HG03354 (cell line): ENCODE results near the gene UGT1A9.

Source experiments
- ATAC-seq: cut with Tn5 transposase; IDR thresholded peaks from one replicate; pipeline ENCODE4 v1.9.1; 2021; ENCODE audit warnings: mild to moderate bottlenecking; ENCODE audit not compliant: unreplicated experiment, poor library complexity, severe bottlenecking

Gene UGT1A9

DNA sequence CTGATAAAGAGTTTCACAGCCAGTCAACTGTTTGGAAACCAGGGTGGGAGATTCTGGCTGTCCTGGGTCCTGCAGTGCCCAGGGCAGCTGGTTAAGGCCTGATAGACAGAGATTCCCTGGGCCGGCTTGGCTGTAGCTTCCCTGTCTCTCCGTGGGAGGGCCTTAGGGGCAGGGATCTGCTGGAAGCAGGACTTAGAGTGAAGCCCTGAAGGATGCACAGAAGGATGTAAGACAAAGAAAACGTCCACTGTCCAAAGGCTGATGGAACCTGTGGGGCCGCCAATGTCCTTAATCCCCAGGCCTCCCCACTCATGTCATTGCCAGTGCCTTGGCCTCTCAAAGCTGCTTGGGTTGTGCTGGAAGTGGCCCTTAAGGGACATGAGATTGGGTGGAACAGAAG, 139.4 kb downstream of the UGT1A9 start:
- no peak for ATAC-seq

DNA sequence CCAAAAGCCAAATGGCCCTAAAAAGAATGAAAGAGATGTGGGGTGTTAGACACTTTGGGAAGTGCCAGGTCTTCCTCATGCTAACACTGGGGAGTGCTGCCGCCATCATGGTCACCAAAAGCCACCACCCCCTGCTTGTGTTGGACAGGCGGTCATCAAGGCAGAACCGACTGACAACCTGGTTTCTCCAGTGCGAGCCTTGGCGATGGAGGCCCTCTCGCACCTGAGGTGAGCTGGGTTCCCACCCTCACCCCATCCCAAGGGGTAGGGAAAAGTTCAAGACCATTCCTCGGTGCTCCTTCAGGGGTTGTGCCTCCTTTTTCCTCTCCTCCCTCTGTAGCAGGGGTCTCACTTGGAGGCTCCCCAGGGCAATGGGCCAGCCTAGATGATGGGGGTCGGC, 140.0 kb downstream of the UGT1A9 start:
- no peak for ATAC-seq

DNA sequence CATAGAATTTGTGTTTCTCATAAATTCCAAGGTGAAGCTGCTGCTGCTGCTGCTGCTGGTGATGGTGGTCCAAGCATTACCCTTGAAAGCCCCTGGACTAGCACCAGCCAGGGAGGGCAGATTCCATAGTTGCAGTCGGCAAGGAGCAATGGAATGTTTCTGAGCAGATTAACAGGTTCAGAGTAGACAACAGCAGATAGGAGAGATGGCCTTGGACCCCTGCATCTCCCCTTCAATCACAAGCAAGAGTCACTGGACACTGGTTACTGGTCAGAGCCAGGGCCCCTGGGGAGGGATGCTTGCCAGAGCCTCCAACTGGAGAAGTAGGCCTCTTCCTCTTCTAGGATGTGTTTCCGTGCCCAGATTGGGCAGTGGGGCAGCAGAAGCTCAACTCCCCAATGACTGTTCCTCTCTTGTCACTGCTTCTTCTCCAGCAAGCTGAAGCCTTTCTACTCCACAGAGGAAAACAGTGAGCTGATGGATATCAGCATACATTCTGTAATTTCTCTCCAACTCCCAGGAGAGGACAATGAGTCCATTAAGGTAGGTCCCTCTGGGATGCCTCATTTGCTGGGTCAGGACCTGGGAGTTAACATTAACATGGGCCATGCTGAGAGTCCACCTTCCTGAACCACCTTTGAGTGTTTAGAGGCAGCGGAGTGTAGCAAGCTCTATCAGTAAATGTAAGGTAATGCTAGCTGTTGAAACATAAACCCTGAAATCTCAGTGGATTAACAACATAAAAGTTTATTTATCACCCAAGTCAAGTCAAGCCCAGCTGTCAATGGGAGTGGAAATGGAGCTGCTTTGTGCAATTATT, 141.7 kb downstream of the UGT1A9 start:
- no peak for ATAC-seq

DNA sequence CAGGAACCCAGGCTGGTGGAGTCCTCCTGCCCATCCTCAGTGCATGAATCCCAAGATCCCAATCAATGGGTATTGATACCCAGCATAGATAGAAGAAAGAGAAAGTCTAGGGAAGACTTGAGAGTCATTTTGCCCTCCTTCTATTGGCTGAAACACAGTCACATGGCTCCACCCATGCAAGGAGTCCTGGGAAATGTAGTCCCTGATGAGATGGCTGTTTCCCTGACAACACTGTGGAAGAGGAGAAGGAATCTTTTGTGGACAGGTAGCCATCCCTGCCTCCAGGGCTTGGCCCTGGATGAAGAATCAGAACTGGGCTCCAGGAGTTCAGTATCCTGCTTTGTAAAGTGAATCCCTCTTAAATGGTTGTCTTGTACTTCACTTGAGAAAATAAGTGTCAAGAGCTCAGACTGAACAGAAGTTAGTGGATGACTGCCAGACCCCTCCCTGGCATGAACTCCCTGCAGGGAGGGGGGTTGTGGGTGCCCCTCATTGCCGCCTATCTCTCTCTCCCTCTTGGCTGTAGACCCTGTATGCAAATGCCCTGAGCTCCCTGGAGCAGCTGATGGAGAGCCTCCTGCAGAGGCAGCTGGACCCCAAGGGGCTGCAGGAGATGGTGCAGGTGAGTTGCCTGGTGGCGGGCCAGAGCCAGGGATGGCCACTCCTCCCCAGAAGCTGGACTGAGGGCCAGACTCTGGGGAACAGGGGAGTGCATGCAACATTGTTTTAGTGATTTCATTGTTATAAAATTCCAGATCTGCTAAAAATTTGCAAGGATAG, 142.5 kb downstream of the UGT1A9 start:
- no peak for ATAC-seq

DNA sequence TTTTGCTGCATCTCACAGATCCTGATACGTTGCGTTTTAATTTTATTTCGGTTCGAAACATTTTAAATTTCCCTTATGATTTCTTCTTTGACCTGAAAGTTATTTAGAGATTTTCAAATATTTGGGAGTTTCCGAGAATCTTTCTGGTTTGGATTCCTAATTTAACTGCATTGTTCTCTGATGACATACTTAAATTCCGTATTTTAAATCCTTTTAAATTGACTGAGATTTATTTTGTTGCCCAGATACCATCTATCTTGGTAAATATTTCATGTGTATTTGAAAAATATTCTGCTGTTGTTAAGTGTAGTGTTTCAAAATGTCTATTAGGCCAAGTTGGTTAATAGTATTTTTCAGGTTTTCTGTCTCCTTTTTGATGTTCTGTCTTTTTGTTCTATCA, 144.2 kb downstream of the UGT1A9 start:
- ATAC-seq = no peak

DNA sequence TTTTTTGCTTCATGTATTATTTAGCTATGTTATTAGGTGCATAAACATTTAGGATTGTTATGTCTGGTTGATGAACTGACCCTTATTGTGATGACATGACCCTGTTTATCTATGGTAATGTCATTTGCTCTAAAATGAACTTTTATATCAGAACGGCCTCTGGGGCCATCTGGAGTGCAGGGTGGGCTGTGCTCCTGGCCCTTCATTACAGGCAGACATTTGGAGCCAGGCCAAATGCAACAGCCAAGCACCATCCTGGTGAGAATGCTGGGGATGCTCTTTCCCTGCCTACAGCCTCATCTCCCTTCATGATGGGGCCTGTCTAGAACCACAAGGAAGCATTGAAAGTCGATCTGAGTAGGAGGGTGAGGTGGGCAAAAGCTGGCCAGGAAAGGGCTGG, 144.6 kb downstream of the UGT1A9 start:
- ATAC-seq = no peak

DNA sequence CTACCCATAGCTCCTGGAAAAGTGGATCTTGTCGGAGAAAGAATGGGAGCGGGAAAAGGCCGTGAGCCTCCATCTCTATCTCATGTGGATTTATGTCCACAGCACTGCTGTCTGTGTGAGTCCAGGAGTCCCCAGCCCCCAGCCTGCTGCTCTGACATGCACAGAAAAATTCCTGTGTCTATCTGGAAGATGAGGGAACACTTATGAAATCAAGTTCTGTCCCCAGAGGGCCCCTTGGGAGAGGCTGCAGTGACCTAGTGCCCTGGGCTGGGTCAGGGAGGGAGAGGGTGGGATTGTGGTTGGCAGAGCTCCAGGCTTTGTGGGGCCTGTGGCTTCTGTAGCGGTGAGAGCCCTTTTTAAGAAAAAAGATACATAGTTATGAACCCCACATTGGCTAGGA, 145.1 kb downstream of the UGT1A9 start:
- ATAC-seq = no peak

DNA sequence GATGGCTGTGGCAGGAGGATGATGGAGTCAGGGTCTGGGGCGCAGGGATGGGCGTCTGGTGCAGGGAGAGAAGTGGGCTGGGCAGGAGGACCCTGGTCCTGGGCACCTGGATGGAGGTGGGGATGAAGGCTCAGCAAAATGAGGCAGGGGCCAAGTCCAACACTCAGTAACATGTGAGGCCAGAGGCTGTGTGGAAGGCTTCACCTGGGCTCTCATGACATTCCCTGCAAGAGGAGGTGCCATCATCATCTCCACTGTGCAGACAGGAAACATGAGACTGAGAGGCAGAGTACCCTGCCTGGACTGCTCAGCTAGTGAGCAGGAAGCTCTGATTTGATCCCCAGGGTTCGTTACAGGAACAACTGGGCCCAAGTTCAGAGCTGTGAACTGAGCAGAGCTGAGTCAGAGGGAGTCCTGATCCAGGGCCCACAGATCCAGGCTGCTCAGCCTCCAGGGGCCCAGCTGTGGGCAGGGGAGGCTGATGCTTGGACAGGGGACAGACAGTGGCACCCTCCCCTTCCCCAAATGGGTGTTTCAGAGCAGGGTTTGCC, 145.7 kb downstream of the UGT1A9 start:
- no peak for ATAC-seq

DNA sequence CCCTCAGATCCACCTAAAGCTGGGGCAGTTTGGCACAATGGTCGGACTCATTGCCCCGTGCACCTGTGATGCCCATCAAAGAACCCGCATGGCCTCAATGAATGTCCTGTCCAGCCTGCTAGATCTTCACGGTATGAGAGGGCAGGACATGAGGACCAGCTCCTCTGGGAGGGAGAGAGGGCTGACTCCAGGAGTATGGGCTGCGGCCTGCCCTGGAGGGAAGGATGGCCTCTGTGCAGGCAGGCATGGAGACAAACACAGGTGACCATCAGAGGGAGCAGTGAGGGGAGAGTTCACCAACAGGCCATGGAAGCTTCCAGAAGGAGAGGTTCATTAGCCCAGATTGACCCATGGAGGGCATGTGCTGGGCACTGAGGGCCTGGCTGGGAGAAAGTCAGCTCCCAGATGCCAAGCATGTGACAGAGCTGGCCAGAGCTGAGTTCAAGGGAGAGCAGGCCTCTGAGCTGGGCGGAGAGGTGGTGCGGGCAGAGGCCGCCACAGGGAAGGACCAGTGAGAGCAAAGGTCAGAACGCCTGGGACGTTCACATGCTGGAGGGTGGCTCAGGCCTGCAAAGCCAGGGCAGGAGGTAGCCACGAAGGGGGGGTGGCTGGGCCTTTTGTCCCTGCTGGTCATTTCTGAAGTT, 146.4 kb downstream of the UGT1A9 start:
- no peak for ATAC-seq

DNA sequence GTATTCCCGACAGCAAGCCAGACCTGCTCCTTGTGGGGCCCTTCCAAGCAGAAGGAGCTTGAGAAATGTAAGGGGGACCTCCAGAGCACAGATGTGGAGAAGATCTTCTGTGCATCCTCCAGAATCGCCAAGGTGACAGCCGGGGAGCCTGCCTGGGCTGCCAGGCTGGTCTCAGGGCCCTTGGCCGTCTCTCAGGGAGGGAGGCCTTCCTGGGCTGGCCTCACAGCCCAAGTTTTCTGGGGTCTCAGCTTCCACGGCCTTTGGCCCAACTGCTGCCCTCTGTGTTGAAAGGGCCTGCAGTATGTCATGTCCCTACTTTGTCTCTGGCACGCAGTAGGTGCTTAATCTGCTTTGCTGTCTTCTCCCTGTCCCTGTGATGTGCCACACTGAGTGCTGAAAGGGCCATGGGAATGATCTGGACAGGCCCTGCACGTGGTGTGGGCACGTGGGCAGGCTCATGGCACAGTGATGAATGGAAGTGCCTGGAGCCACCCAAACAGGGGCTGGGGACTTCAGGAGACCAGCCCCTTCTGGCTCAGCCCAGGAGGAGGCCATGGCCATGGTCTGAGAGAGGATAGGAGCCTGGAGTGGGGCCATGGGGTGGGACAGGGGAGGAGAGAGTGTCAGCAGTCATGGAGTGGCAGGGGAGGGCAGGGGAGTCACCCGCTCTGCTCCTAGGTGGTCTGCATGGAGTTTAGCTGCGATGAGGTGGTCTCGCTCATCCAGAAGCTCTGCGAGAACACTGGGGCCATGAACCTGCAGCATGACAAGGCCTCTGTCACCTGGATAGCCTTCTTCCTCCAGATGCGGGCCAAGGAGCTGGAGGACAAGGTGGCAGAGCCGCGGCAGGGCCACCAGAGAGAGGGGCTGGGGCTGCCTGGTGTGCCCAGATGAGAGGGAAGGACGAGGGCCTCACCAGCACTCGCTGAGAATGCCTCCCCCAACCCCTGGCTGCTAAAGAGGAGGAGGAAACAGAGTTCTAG, 147.2 kb downstream of the UGT1A9 start:
- ATAC-seq = no peak

DNA sequence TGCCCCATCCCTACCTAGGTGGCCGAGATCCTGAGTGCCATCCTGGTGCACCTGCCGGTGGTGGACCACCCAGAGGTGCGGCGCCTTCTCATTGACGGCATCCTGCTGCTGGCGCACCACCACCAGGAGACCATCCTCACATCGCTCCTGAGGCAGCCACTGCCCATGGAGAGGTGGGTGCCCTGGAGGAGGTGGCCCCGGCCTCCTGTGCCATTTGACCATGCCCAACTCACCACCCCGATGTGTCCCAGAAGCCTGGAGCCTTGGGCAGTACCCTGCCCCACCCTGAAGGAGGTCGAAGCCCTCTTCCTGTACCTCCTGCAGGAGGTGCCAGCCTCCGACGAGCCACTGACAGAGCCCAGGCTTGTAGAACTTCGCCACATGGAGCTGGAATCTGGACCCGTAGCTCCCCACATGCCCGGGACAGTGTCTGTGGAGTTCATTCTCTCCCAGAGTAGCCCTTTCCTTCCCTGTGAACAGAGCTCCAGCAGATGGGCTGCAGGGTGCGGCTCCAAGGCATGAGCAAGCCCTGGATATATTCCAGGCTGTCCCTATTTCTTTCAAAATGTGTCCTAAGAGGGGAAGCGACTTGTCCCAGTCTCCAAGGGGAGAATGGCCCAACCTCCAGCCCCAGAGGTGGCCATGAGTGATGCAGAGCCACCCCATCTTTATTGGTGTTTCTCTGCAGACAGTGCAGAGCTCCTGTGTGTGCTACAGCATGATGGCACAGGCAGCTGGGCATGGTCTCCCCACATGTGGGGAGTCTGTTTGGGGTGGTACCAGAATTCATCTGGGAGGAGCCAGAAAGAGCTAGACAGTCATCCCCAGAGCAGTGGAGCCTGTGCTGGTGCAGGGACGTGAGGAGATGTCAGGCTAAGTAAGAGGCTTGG, 148.4 kb downstream of the UGT1A9 start:
- ATAC-seq = no peak

DNA sequence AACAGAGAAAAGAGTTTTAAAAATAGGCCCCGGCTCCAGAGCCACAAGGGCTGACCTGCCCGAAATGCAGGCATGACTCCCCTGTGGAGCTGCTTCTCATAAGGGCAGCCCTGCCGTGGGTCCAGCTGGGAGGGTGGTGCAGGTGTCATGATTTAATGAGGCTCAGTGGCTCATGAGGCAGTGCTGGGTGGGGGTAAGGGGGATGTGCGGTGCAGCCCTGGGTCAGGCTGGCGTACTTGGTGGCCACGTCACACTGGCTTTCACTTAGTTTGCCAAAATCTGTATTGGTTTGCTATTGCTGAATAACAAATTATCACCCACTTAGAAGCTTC, 149.0 kb downstream of the UGT1A9 start:
- no peak for ATAC-seq

DNA sequence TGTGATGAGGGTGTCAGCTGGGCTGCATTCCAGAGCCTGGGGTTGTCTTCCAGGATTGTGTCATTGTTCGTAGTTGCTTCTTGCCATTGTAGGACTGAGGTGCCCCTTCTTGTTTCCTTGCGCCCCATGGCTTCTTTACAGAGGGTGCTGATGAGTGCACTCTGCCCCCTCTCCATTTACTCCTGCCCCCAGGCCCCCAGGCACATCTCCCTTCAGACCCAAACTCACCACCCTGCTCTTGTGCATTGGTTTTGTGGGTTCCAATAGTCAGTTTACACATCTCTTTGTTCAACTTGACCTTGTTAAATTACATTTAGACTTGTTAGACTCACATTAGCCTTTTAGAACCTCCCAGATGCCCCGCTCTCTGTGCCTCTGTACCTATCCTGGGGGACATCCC, 149.5 kb downstream of the UGT1A9 start:
- ATAC-seq = no peak

DNA sequence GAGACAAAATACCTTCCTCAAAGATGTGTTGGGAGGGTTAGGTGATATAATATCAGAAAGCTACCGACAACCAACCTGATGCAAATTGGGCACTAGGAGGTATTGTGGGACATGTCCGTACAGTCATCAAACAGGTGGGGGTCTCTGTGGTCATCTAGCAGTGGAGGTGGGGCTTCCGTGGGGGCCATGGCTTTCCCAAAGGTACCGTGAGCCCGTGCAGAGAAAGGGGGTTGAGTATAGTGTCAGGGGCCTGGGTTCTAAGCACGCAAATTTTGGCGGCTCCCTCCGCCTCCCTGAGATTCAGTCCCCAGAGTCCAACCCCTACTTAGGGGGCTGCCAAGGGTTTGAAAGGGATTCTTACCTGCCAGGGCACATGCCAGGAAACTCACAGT, 150.0 kb downstream of the UGT1A9 start:
- no peak for ATAC-seq

DNA sequence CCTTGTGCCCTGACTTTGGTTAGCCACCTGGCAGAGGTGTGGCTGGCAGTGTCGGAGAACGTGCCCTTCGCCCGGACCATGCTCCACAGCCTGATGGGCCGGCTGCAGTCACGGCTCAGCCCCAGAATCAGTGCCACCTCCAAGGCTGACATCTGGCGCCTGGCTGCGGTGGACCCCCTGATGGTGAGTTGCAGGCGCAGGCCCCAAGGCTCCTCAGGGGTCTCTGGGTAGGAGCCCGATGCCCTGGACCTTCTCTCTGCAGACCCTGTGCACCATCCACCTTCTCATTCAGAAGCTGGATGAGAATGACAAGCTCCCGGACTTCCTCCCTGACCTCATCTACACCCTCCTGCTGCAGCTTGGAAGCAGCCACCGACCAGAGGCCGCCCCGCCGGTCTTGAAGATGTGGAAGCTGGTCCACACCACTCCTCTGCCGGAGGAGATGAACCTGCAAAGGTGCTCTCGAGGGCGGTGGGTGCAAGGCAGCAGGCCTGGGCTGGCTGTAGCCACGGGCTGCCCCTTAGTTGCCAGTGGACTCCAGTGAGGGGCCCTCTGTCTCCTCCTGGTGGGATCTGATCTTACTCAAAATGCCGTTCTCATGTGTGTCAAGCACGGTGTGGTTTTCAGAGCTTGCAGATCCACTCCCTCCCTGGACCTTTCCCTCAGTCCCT, 150.5 kb downstream of the UGT1A9 start:
- ATAC-seq = no peak
